HCT116 (cell line): Measurements from ENCODE around the gene KRTCAP2. TPM values are rescaled to one million over a fixed set of nuclear protein-coding genes. Genes with fewer than 3 reads are reported as not detected.

Source experiments
- ATAC-seq: fragments of 200-7000 bp; cut with Tn5 transposase; 2 replicates; pipeline ENCODE4 v1.9.1; 2020; ENCODE audit warnings: mild to moderate bottlenecking, moderate library complexity
- BruUV-seq: library from RNA; stranded (reverse); fragments of 400-500 nt; replicated peaks from 2 replicates; lab custom pipeline; 2021; lab: Mats Ljungman, UMichigan
- CTCF ChIA-PET: fragments of 300-600 bp; sonication (Branson Sonifier 250); formaldehyde crosslinking; loops from one replicate; lab custom pipeline; 2021; ENCODE audit warnings: antibody characterized with exemption; lab: Charles Lee
- POLR2A ChIA-PET: fragments of 300-600, 350-600 bp; sonication (Branson Sonifier 250); formaldehyde crosslinking; loops from one replicate; lab custom pipeline; 2021; ENCODE audit warnings: antibody characterized with exemption; lab: Charles Lee
- RAD21 ChIA-PET, 2 experiments: fragments of 300-600 bp; sonication (Branson Sonifier 250); formaldehyde crosslinking; loops; one replicate each; lab custom pipeline; 2023; ENCODE audit warnings: low total read pairs in 2 of 2; ENCODE audit not compliant: uncharacterized antibody in 2 of 2, unreplicated experiment in 2 of 2, low non-redundant PET in 1 of 2; lab: Charles Lee
- DNase-seq: peaks from one replicate; pipeline ENCODE4 v3.0.0-alpha.2; 2010; ENCODE audit warnings: low read depth, low spot score
- H2AFZ ChIP-seq: fragments of 200-600 bp; shearing (Covaris generic), sonication (generic); 2 replicates; pipeline ENCODE4 v1.6.1; 2017; ENCODE audit warnings: low read depth, mixed run types, mixed read lengths, antibody characterized with exemption, low read length; ENCODE audit not compliant: poor library complexity, severe bottlenecking
- H3K27ac ChIP-seq: 2 replicates; pipeline ENCODE4 v1.5.1; 2012; ENCODE audit warnings: low read depth, low read length
- H3K27me3 ChIP-seq: fragments of 200-600 bp; sonication (generic); 2 replicates; pipeline ENCODE4 v1.6.1; 2016; ENCODE audit warnings: mixed run types, low read length, mixed read lengths; ENCODE audit not compliant: insufficient read depth
- H3K36me3 ChIP-seq, 2 experiments: fragments of 200-500 bp in 1 of 2; fragments of 200-600 bp in 1 of 2; sonication (Bioruptor generic) in 1 of 2; sonication (generic) in 1 of 2; 2 replicates each; pipeline versions ENCODE4 v1.5.1 to v1.6.1; 2014 to 2016; ENCODE audit warnings: low read length in 2 of 2, inconsistent platforms in 1 of 2, mixed read lengths in 1 of 2, mixed run types in 1 of 2; ENCODE audit not compliant: insufficient read depth in 2 of 2, control insufficient read depth in 1 of 2
- H3K4me1 ChIP-seq, 2 experiments: fragments of 200-600 bp in 1 of 2; sonication (generic) in 1 of 2; 2 replicates each; pipeline versions ENCODE4 v1.5.1 to v1.6.1; 2012 to 2017; ENCODE audit warnings: low read length in 2 of 2, inconsistent platforms in 1 of 2, mild to moderate bottlenecking in 1 of 2, mixed read lengths in 1 of 2, mixed run types in 1 of 2, moderate library complexity in 1 of 2; ENCODE audit not compliant: insufficient read depth in 2 of 2, control insufficient read depth in 1 of 2
- H3K4me2 ChIP-seq: fragments of 200-600 bp; sonication (generic); 2 replicates; pipeline ENCODE4 v1.6.1; 2017; ENCODE audit warnings: mixed run types, low read length, mixed read lengths
- H3K4me3 ChIP-seq, 2 experiments: fragments of 200-600 bp in 1 of 2; sonication (generic) in 1 of 2; replicated peaks in 1 of 2; 2 replicates each; pipeline ENCODE4 v1.5.1; 2011 to 2016; ENCODE audit warnings: low read length in 2 of 2, control low read depth in 1 of 2, low read depth in 1 of 2, mild to moderate bottlenecking in 1 of 2, mixed read lengths in 1 of 2, mixed run types in 1 of 2
- H3K79me2 ChIP-seq: fragments of 200-600 bp; sonication (generic); 2 replicates; pipeline ENCODE4 v1.6.1; 2017; ENCODE audit warnings: mild to moderate bottlenecking, mixed run types, low read length, moderate library complexity, mixed read lengths; ENCODE audit not compliant: insufficient read depth
- H3K9ac ChIP-seq: fragments of 200-600 bp; sonication (generic); 2 replicates; pipeline ENCODE4 v1.6.1; 2016; ENCODE audit warnings: low read length, mixed read lengths
- H3K9me2 ChIP-seq: fragments of 200-600 bp; sonication (generic), shearing (Covaris generic); 2 replicates; pipeline ENCODE4 v1.6.1; 2017; ENCODE audit warnings: mixed run types, mild to moderate bottlenecking, moderate library complexity; ENCODE audit not compliant: insufficient read depth
- H3K9me3 ChIP-seq, 2 experiments: fragments of 200-500 bp in 1 of 2; fragments of 200-600 bp in 1 of 2; sonication (Bioruptor generic) in 1 of 2; sonication (generic) in 1 of 2; 2 replicates each; pipeline ENCODE4 v1.6.1; 2014 to 2017; ENCODE audit warnings: low read length in 2 of 2, mixed read lengths in 2 of 2, inconsistent platforms in 1 of 2, low read depth in 1 of 2, mild to moderate bottlenecking in 1 of 2, mixed run types in 1 of 2, moderate library complexity in 1 of 2; ENCODE audit not compliant: control insufficient read depth in 1 of 2, insufficient read depth in 1 of 2
- H4K20me1 ChIP-seq: fragments of 200-600 bp; sonication (generic), shearing (Covaris generic); 2 replicates; pipeline ENCODE4 v1.6.1; 2017; ENCODE audit warnings: mixed run types, mild to moderate bottlenecking, moderate library complexity; ENCODE audit not compliant: insufficient read depth
- CBX3 ChIP-seq: IDR thresholded peaks from 2 replicates; pipeline ENCODE4 v1.6.1; 2012; ENCODE audit warnings: low read depth
- CEBPB ChIP-seq: IDR thresholded peaks from 2 replicates; pipeline ENCODE4 v1.6.1; 2012; ENCODE audit warnings: low read depth
- EGR1 ChIP-seq: IDR thresholded peaks from 2 replicates; pipeline ENCODE4 v1.6.1; 2012; ENCODE audit warnings: low read depth
- ELF1 ChIP-seq: IDR thresholded peaks from 2 replicates; pipeline ENCODE4 v1.6.1; 2012; ENCODE audit warnings: low read depth, borderline replicate concordance
- EZH2 ChIP-seq: fragments of 200-600 bp; sonication (generic); IDR thresholded peaks from 2 replicates; pipeline ENCODE4 v1.6.1; 2017; ENCODE audit warnings: antibody characterized with exemption, mixed run types
- FOSL1 ChIP-seq: IDR thresholded peaks from 2 replicates; pipeline ENCODE4 v1.6.1; 2012; ENCODE audit warnings: low read depth
- JUND ChIP-seq: IDR thresholded peaks from 2 replicates; pipeline ENCODE4 v1.6.1; 2012
- MAX ChIP-seq: IDR thresholded peaks from 2 replicates; pipeline ENCODE4 v1.6.1; 2012
- POLR2A ChIP-seq: IDR thresholded peaks from 2 replicates; pipeline ENCODE4 v1.7.0; 2011; ENCODE audit warnings: borderline replicate concordance; ENCODE audit not compliant: insufficient read depth, insufficient read length; ENCODE audit errors: extremely low read depth
- POLR2AphosphoS5 ChIP-seq: IDR thresholded peaks from 2 replicates; pipeline ENCODE4 v1.6.1; 2011; ENCODE audit warnings: mild to moderate bottlenecking, low read depth, low read length, moderate library complexity
- RAD21 ChIP-seq: IDR thresholded peaks from 2 replicates; pipeline ENCODE4 v1.6.1; 2012; ENCODE audit warnings: low read depth, mild to moderate bottlenecking
- SIN3A ChIP-seq: IDR thresholded peaks from 2 replicates; pipeline ENCODE4 v1.6.1; 2012; ENCODE audit warnings: low read depth
- SP1 ChIP-seq: IDR thresholded peaks from 2 replicates; pipeline ENCODE4 v1.6.1; 2012; ENCODE audit warnings: low read depth
- TCF7L2 ChIP-seq: IDR thresholded peaks from 2 replicates; pipeline ENCODE4 v1.7.0; 2011; ENCODE audit warnings: borderline replicate concordance, inconsistent platforms; ENCODE audit not compliant: insufficient read depth, insufficient read length; ENCODE audit errors: extremely low read depth
- YY1 ChIP-seq: IDR thresholded peaks from 2 replicates; pipeline ENCODE4 v1.6.1; 2011; ENCODE audit warnings: low read length, low read depth, moderate library complexity, mild to moderate bottlenecking; ENCODE audit not compliant: insufficient replicate concordance; ENCODE audit errors: extremely low read depth
- ZBTB33 ChIP-seq: IDR thresholded peaks from 2 replicates; pipeline ENCODE4 v1.6.1; 2011; ENCODE audit warnings: mild to moderate bottlenecking, low read length, moderate library complexity; ENCODE audit not compliant: insufficient replicate concordance; ENCODE audit errors: extremely low read depth
- ZFX ChIP-seq: fragments of 450-650 bp; IDR thresholded peaks from 2 replicates; pipeline ENCODE4 v1.6.1; 2017
- ZNF274 ChIP-seq: fragments of 200-500 bp; sonication (Bioruptor generic); IDR thresholded peaks from 2 replicates; pipeline ENCODE4 v1.6.1; 2014; ENCODE audit warnings: mild to moderate bottlenecking, low read depth, low read length, inconsistent platforms
- intact Hi-C: fragments of 100-400 bp; cut with micrococcal nuclease; formaldehyde crosslinking; loops from 2 replicates; pipeline ENCODE4 v1.10.0; 2022
- total RNA-seq: library from RNA; stranded (reverse); gene quantifications from one replicate; pipeline ENCODE4 v1.2.1, GENCODE V29; 2021; ENCODE audit not compliant: unreplicated experiment

KRTCAP2 gene
- total RNA-seq, 1 experiment from 2014 or later, result 143 TPM

DNA sequence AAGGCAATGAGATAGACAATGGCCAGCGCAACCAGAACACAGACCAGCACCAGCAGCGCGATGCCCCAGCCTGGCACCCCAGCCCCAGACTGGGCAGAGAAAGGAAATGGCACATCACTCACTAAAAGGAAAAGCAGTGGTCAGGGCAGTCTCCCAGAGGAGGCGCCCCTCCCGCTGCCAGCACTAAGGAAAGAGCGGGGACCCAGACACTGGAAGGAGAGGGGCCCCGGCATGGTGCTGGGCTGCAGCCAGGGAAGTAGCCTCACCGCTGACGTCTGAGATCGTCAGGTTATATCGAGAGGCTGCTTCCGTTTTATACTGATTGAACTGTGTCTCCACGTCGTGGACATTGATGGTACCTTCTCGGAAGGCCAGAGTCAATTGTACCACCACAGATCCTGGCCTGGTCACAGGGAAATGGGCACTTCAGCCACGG lies 14.4 kb upstream of the KRTCAP2 start:
- RAD21 ChIA-PET, result no interaction called here
- intact Hi-C loops, result no loop called here
- H3K4me1 ChIP-seq, result peaks cover 5% of the 10 kb centered on the region in 2 experiments; a peak in 3 of 4 replicates
- no peak for DNase-seq
- BruUV-seq, result no TSS peak
- no peaks in the 10 kb centered on the region for H3K27me3 ChIP-seq
- H3K79me2 ChIP-seq, result no peaks in the 10 kb centered on the region
- no peak for ATAC-seq
- no peaks in the 10 kb centered on the region for H3K36me3 ChIP-seq
- H3K9ac ChIP-seq, result no peak overlapping the region
- POLR2A ChIA-PET, result no interaction called here
- CTCF ChIA-PET, result no interaction called here
- H3K4me2 ChIP-seq, result no peak overlapping the region
- no peak overlapping the region for H3K4me3 ChIP-seq
- no peak for TF ChIP-seq CBX3
- no peak for TF ChIP-seq YY1
- no peak for TF ChIP-seq POLR2AphosphoS5
- TF ChIP-seq ZNF274, result no peak
- no peak for TF ChIP-seq TCF7L2
- TF ChIP-seq POLR2A, result no peak
- no peak for TF ChIP-seq JUND
- no peak for TF ChIP-seq SP1
- no peak for TF ChIP-seq SIN3A
- TF ChIP-seq RAD21, result no peak
- TF ChIP-seq MAX, result no peak
- TF ChIP-seq EGR1, result no peak
- no peak for TF ChIP-seq FOSL1
- no peak for TF ChIP-seq ZBTB33
- TF ChIP-seq CEBPB, result no peak
- no peak for TF ChIP-seq ELF1
- no peak for TF ChIP-seq EZH2
- TF ChIP-seq ZFX, result no peak
- no peak overlapping the region for H3K27ac ChIP-seq
- H2AFZ ChIP-seq, result no peak overlapping the region
- H3K9me2 ChIP-seq, result no peaks in the 10 kb centered on the region
- H4K20me1 ChIP-seq, result no peaks in the 10 kb centered on the region
- H3K9me3 ChIP-seq, result no peaks in the 10 kb centered on the region
